PC-3 (cell line): ENCODE data around the gene KCNH1. TPM values are rescaled to one million over a fixed set of nuclear protein-coding genes. Genes with fewer than 3 reads are reported as not detected.
"Not testable (repeated sequence)": the region's sequence is repeated elsewhere in the genome, so short reads cannot be mapped to it uniquely, and the experiment has no call there.

ENCODE experiments used
- ATAC-seq: fragments of 200-7000 bp; cut with Tn5 transposase; 2 replicates; pipeline ENCODE4 v1.9.1; 2020; ENCODE audit warnings: mild to moderate bottlenecking, moderate library complexity
- BruUV-seq: library from RNA; stranded (reverse); fragments of 400-500 nt; replicated peaks from 2 replicates; lab custom pipeline; 2021; lab: Mats Ljungman, UMichigan
- CTCF ChIA-PET: fragments of 300-600 bp; sonication (Branson Sonifier 250); formaldehyde crosslinking; loops from one replicate; lab custom pipeline; 2022; ENCODE audit warnings: antibody characterized with exemption; lab: Charles Lee
- POLR2A ChIA-PET: fragments of 300-600 bp; sonication (Branson Sonifier 250); formaldehyde crosslinking; loops from one replicate; lab custom pipeline; 2022; ENCODE audit warnings: antibody characterized with exemption; ENCODE audit not compliant: unreplicated experiment; lab: Charles Lee
- DNase-seq: peaks from one replicate; pipeline ENCODE4 v3.0.0-alpha.2; 2015
- H2AFZ ChIP-seq: fragments of 300-600 bp; sonication (generic); 2 replicates; pipeline ENCODE4 v1.6.0; 2016; ENCODE audit warnings: antibody characterized with exemption, low read length
- H3F3A ChIP-seq: fragments of 300-600 bp; sonication (generic); one replicate; pipeline ENCODE4 v1.6.0; 2017; ENCODE audit warnings: antibody characterized with exemption, low read length, control low read depth, mild to moderate bottlenecking; ENCODE audit not compliant: unreplicated experiment
- H3K27ac ChIP-seq: fragments of 300-600 bp; sonication (generic); 2 replicates; pipeline ENCODE4 v1.5.1; 2016; ENCODE audit warnings: mild to moderate bottlenecking, low read length
- H3K27me3 ChIP-seq: fragments of 300-600 bp; sonication (generic); 2 replicates; pipeline ENCODE4 v1.6.1; 2016; ENCODE audit warnings: low read length, mixed read lengths
- H3K36me3 ChIP-seq: fragments of 300-600 bp; sonication (generic); 2 replicates; pipeline ENCODE4 v1.6.1; 2016; ENCODE audit warnings: low read depth, mixed run types, low read length, mixed read lengths
- H3K4me1 ChIP-seq: fragments of 300-600 bp; sonication (generic); 2 replicates; pipeline ENCODE4 v1.5.1; 2016; ENCODE audit warnings: low read length; ENCODE audit not compliant: insufficient read depth
- H3K4me2 ChIP-seq: fragments of 300-600 bp; sonication (generic); 2 replicates; pipeline ENCODE4 v1.6.0; 2016; ENCODE audit warnings: low read length
- H3K4me3 ChIP-seq: fragments of 300-600 bp; sonication (generic); 2 replicates; pipeline ENCODE4 v1.5.1; 2016; ENCODE audit warnings: mild to moderate bottlenecking, low read length, mixed read lengths
- H3K79me2 ChIP-seq: fragments of 300-600 bp; sonication (generic); 2 replicates; pipeline ENCODE4 v1.6.1; 2017; ENCODE audit warnings: low read length, mixed read lengths
- H3K9ac ChIP-seq: fragments of 300-600 bp; sonication (generic); 2 replicates; pipeline ENCODE4 v1.6.0; 2016; ENCODE audit warnings: mild to moderate bottlenecking, low read length
- H3K9me2 ChIP-seq: fragments of 300-600 bp; sonication (generic); replicated peaks from 2 replicates; pipeline ENCODE4 v1.6.1; 2016; ENCODE audit warnings: mixed run types, low read length, mixed read lengths
- H3K9me3 ChIP-seq: fragments of 300-600 bp; sonication (generic); 2 replicates; pipeline ENCODE4 v1.6.1; 2016; ENCODE audit warnings: low read length, mixed read lengths
- H4K20me1 ChIP-seq: fragments of 300-600 bp; sonication (generic); 2 replicates; pipeline ENCODE4 v1.6.1; 2016; ENCODE audit warnings: low read length, mixed read lengths
- CTCF ChIP-seq: fragments of 300-600 bp; sonication (generic); conservative IDR thresholded peaks from 2 replicates; pipeline ENCODE4 v1.5.1; 2017; ENCODE audit warnings: antibody characterized with exemption, low read depth, mild to moderate bottlenecking, low read length
- EZH2 ChIP-seq: fragments of 300-600 bp; sonication (generic); IDR thresholded peaks from one replicate; pipeline ENCODE4 v1.6.1; 2017; ENCODE audit warnings: antibody characterized with exemption, mild to moderate bottlenecking, low read length; ENCODE audit not compliant: unreplicated experiment
- EZH2phosphoT487 ChIP-seq: fragments of 300-600 bp; sonication (generic); IDR thresholded peaks from 2 replicates; pipeline ENCODE4 v1.6.1; 2018; ENCODE audit warnings: mild to moderate bottlenecking, antibody characterized with exemption, low read length, borderline replicate concordance
- intact Hi-C: fragments of 100-400 bp; cut with micrococcal nuclease; formaldehyde crosslinking; loops from 2 replicates; pipeline ENCODE4 v1.9.0; 2023
- total RNA-seq: library from RNA; depleted of rRNA; stranded (reverse); fragments of >200 nt; gene quantifications from 2 replicates; pipeline ENCODE4 v1.2.3, GENCODE V29; 2014

The KCNH1 gene
- total RNA-seq, 1 experiment from 2014 or later, result not detected

GRCh38 chr1:210663730-210664573, 470.0 kb downstream of the KCNH1 start:
- no peaks in the 10 kb centered on the region for H3K27me3 ChIP-seq
- H3K9ac ChIP-seq, result no peak overlapping the region
- ATAC-seq (no peak), DNase-seq (no peak)
- H2AFZ ChIP-seq, result no peak overlapping the region
- no peaks in the 10 kb centered on the region for H3K36me3 ChIP-seq
- no TSS peak for BruUV-seq
- POLR2A ChIA-PET, result no interaction called here
- H3K79me2 ChIP-seq, result no peaks in the 10 kb centered on the region
- intact Hi-C loops, result no loop called here
- no peaks in the 10 kb centered on the region for H3F3A ChIP-seq
- CTCF ChIA-PET, result no interaction called here
- no peaks in the 10 kb centered on the region for H3K9me2 ChIP-seq
- no peaks in the 10 kb centered on the region for H3K4me1 ChIP-seq
- H3K9me3 ChIP-seq, result no peaks in the 10 kb centered on the region
- no peak overlapping the region for H3K4me2 ChIP-seq
- no peak for TF ChIP-seq EZH2
- TF ChIP-seq EZH2phosphoT487, result no peak
- TF ChIP-seq CTCF, result no peak
- H3K27ac ChIP-seq, result no peak overlapping the region
- H4K20me1 ChIP-seq, result no peaks in the 10 kb centered on the region
- H3K4me3 ChIP-seq, result no peak overlapping the region

- no peak for TF ChIP-seq EZH2phosphoT487
- TF ChIP-seq CTCF, result no peak
- no peak for TF ChIP-seq EZH2
- Histone ChIP-seq H3K4me2 (no peak overlapping the region), H3K79me2 (no peaks in the 10 kb centered on the region), H2AFZ (no peak overlapping the region), H3K4me1 (no peaks in the 10 kb centered on the region), H3K27ac (no peak overlapping the region), H3K4me3 (no peak overlapping the region), H3K27me3 (no peaks in the 10 kb centered on the region), H4K20me1 (no peaks in the 10 kb centered on the region), H3F3A (no peaks in the 10 kb centered on the region), H3K9me3 (no peaks in the 10 kb centered on the region), H3K9ac (no peak overlapping the region), H3K36me3 (no peaks in the 10 kb centered on the region), H3K9me2 (no peaks in the 10 kb centered on the region)
- DNase-seq (no peak), ATAC-seq (no peak)
- CTCF ChIA-PET, result no interaction called here
- BruUV-seq, result no TSS peak
- POLR2A ChIA-PET, result no interaction called here
- intact Hi-C loops, result no loop called here
These were observed 471.5 kb downstream of the KCNH1 start for GRCh38 chr1:210662291-210663050.

GRCh38 chr1:210661520-210661919, 472.4 kb downstream of the KCNH1 start:
- H3K4me1 ChIP-seq, H3K4me3 ChIP-seq, H3K9ac ChIP-seq, H3F3A ChIP-seq, POLR2A ChIA-PET, H3K9me3 ChIP-seq, H3K27ac ChIP-seq, DNase-seq, H3K27me3 ChIP-seq, H3K36me3 ChIP-seq, H3K9me2 ChIP-seq, H3K79me2 ChIP-seq, ATAC-seq, H4K20me1 ChIP-seq, H3K4me2 ChIP-seq, H2AFZ ChIP-seq, BruUV-seq, CTCF ChIA-PET, intact Hi-C loops: not testable (repeated sequence)
